Tibial nerve (tissue), 4 donors: ENCODE measurements around the gene MIXL1.
"Not testable (repeated sequence)": the region's sequence is repeated elsewhere in the genome, so short reads cannot be mapped to it uniquely, and the experiment has no call there.

Source experiments
- CTCF ChIP-seq, 5 experiments: fragments of 200-600 bp in 3 of 5; fragments of 450-650 bp in 2 of 5; sonication (generic) in 3 of 5; IDR thresholded peaks; one replicate each; pipeline ENCODE4 v1.5.1; 2016 to 2019; ENCODE audit warnings: antibody characterized with exemption in 5 of 5, mild to moderate bottlenecking in 3 of 5, moderate library complexity in 2 of 5
- EP300 ChIP-seq, 2 donors: sonication (generic); formaldehyde crosslinking; IDR thresholded peaks; one replicate each; pipeline ENCODE4 v1.6.1; 2017; ENCODE audit warnings: antibody characterized with exemption in 2 of 2, mild to moderate bottlenecking in 1 of 2

- not testable (repeated sequence) for TF ChIP-seq CTCF, EP300 (IDR thresholded peaks at IDR 0.05)
Measured at GRCh38 chr1:226202666-226203065, 20.8 kb upstream of the MIXL1 start.
